Progenitor cell of endocrine pancreas (in vitro differentiated cells): Measurements from ENCODE around the gene MAML3. TPM values are rescaled to one million over a fixed set of nuclear protein-coding genes. Genes with fewer than 3 reads are reported as not detected.

Experiments used
- DNase-seq: peaks from one replicate; pipeline ENCODE4 v3.0.0; 2021; ENCODE audit warnings: low spot score; ENCODE audit not compliant: unreplicated experiment
- H3K27ac Mint-ChIP-seq: 2 replicates; pipeline ENCODE4 v1.8.0; 2021; ENCODE audit warnings: mild to moderate bottlenecking, moderate library complexity, mixed read lengths
- H3K27me3 Mint-ChIP-seq: 2 replicates; pipeline ENCODE4 v1.8.0; 2021; ENCODE audit warnings: mixed read lengths
- H3K36me3 Mint-ChIP-seq: 2 replicates; pipeline ENCODE4 v1.8.0; 2022; ENCODE audit warnings: mixed read lengths; ENCODE audit not compliant: insufficient read depth
- H3K4me1 Mint-ChIP-seq: 2 replicates; pipeline ENCODE4 v1.8.0; 2021; ENCODE audit warnings: low read depth, mixed read lengths
- H3K4me3 Mint-ChIP-seq: 2 replicates; pipeline ENCODE4 v1.8.0; 2021; ENCODE audit warnings: low read depth, mild to moderate bottlenecking, moderate library complexity, mixed read lengths
- H3K9me3 Mint-ChIP-seq: 2 replicates; pipeline ENCODE4 v1.8.0; 2021; ENCODE audit warnings: low read depth, mixed read lengths
- total RNA-seq: library from RNA; stranded (reverse); gene quantifications from 2 replicates; pipeline ENCODE4 v1.2.1, GENCODE V29; 2021
- TF ChIP-seq, protein P1 (sequence below): fragments of 200-600 bp; sonication (generic); IDR thresholded peaks from one replicate; pipeline ENCODE4 v1.5.0; 2021; ENCODE audit warnings: antibody characterized with exemption, mild to moderate bottlenecking; ENCODE audit not compliant: unreplicated experiment

The MAML3 gene
- total RNA-seq, 1 donor from 2014 or later = 48.5 TPM

DNA sequence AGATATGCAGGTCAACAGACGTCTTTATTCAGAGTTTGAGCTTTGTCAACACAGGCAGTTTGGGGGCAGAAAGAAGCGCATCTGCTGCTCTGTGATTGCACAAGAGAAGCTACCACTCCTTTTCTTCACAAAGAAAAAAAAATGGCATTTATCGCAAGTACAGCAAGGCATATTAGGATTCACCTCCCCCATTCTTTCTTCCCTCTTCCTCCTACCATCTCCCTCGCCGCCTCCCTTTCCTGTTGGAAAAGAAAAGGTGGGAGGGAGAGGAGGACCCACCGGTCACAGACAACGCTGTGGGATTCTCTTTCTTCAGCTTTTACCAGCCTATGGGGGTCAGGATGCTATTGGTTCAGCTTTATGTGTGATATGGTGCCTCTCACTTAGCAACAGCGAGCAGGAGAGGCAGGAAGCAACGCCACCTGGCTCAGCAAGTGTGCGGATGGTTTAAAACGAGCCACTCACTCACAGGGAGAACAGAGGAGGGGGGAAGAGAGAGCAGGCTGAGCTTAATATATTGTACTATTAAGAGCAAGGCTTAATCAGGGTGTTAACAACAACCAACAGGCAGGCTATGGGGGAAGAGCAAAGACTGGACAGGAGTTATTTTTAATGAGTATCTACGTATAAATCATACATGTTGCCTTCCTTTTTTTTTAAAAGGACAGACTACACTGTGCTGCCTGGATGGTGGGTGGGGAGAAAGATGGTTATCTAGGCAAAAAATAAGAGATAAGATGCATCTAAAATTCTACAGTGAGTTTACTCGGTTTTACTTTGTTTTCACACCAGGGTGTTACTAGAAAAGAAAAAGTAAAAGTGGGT, 104.7 kb downstream of the MAML3 start:
- Mint-ChIP-seq H3K36me3 (no peaks in the 10 kb centered on the region), H3K27me3 (no peaks in the 10 kb centered on the region), H3K9me3 (no peaks in the 10 kb centered on the region), H3K27ac (peak overlapping the region; percentile 67), H3K4me3 (peak overlapping the region; percentile 48), H3K4me1 (peaks cover 50% of the 10 kb centered on the region)
- no peak for DNase-seq
- TF ChIP-seq, protein P1, sequence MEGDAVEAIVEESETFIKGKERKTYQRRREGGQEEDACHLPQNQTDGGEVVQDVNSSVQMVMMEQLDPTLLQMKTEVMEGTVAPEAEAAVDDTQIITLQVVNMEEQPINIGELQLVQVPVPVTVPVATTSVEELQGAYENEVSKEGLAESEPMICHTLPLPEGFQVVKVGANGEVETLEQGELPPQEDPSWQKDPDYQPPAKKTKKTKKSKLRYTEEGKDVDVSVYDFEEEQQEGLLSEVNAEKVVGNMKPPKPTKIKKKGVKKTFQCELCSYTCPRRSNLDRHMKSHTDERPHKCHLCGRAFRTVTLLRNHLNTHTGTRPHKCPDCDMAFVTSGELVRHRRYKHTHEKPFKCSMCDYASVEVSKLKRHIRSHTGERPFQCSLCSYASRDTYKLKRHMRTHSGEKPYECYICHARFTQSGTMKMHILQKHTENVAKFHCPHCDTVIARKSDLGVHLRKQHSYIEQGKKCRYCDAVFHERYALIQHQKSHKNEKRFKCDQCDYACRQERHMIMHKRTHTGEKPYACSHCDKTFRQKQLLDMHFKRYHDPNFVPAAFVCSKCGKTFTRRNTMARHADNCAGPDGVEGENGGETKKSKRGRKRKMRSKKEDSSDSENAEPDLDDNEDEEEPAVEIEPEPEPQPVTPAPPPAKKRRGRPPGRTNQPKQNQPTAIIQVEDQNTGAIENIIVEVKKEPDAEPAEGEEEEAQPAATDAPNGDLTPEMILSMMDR = no peak

DNA sequence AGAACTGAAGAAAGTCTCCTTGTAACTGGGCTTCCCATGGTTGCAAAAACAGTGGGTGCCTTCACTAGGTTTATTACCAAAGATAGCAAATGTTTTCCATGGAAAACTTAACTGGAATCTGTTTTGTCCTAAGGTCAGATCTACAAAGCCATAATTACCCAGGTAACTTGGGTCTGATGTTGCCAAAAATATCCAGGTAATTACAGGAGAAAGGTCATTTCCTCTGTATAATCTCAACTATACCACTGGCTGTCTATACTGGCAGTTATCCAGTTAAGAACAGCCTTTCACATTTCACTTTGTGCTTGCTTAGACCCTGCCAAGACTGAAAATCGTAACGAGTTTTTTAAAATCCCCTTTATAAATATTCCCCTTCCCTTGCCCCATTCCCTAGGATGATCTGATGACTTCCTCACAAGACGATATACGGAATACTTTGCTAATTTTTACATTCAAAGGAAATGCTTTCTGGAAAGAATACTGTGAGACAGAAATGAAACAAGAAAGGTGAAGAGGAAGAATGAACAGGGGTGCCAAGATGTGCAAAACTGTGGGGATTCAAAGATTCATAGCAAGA, 105.5 kb downstream of the MAML3 start:
- TF ChIP-seq, protein P1 = no peak
- Mint-ChIP-seq H3K9me3 (no peaks in the 10 kb centered on the region), H3K4me1 (peaks cover 52% of the 10 kb centered on the region)

DNA sequence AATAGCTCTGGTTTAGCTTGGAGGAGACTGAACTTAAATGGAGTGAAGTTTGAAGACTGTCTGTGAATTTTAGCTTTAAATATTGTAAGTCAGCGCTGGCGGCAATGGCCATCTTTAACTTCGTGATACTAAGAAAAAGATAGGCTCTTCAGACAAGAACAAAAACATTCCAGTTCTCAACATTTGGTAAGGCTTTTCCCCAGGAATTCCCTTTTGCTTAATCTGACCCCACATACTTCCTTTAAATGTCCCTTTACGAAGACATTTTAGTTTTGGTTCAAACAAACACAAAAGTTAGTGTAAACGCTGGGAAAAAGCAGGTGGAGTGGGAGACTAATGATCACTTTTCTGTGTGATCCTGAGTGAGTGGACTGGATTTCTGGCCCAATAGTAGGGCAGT, 106.2 kb downstream of the MAML3 start:
- no peaks in the 10 kb centered on the region for H3K36me3 Mint-ChIP-seq
- H3K27me3 Mint-ChIP-seq = no peaks in the 10 kb centered on the region
- DNase-seq = no peak
- H3K9me3 Mint-ChIP-seq = no peaks in the 10 kb centered on the region
- H3K4me3 Mint-ChIP-seq = peak overlapping the region; percentile 3
- peaks cover 46% of the 10 kb centered on the region for H3K4me1 Mint-ChIP-seq
- TF ChIP-seq, protein P1 = no peak
- peak overlapping the region; percentile 66 for H3K27ac Mint-ChIP-seq

More for the DNA sequence above, 105.5 kb downstream of the MAML3 start:
- H3K27me3 Mint-ChIP-seq = no peaks in the 10 kb centered on the region
- H3K36me3 Mint-ChIP-seq = no peaks in the 10 kb centered on the region
- DNase-seq = no peak
- H3K27ac Mint-ChIP-seq = peak overlapping the region; percentile 7
- H3K4me3 Mint-ChIP-seq = no peak overlapping the region

DNA sequence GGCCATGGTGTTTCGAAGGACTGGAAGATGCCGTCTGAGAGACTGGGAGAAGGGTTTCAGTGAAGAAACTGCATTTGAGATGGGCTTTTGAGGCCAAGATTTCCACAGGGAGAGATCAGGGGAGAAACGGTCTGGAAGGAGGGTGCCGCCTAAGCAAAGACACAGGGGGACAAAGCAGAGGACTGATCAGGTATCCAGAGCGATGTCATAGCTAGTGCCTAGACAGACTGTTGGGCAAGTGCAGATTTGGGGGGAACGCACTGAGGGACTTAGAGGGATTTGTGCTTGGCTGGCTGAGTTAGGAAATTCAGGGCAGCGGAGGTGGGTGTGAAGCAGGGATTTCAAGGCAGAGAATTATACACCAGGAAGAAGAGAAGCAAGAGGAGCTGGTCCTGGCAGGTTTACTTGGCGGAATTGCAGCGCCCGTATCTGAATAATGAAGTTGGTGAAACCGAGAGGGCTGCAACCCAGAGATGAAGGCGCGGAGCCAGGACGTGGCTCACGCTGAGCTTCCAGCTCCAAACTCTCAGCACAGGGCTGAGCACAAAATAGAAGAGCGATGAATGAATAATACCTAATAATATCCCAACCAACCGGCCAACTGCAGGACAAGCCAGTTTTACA, 106.9 kb downstream of the MAML3 start:
- Mint-ChIP-seq H3K27me3 (no peaks in the 10 kb centered on the region), H3K27ac (peak overlapping the region; percentile 66), H3K9me3 (no peaks in the 10 kb centered on the region), H3K36me3 (no peaks in the 10 kb centered on the region), H3K4me1 (peaks cover 45% of the 10 kb centered on the region), H3K4me3 (peak overlapping the region; percentile 3)
- no peak for DNase-seq
- TF ChIP-seq, protein P1 = no peak

DNA sequence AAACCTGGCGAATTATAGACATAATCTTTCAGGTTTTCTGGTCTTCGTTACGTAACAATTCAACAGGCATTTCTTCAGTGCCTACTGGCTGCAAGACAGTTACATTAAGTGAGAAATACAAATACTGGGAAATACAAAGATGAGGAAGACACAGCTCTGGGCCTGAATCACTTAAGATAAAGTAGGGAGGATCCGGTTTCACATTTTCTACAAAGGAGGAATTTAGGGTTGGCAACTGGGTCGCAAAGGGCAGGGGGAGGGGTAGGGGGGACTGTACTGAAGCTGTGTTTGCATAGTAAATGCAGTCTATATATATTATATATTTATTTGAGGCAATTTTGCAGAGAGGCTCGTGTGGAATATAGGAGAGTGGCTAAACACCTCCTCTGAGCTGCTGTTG, 107.4 kb downstream of the MAML3 start:
- H3K27ac Mint-ChIP-seq = no peak overlapping the region
- no peaks in the 10 kb centered on the region for H3K9me3 Mint-ChIP-seq
- DNase-seq = no peak
- H3K27me3 Mint-ChIP-seq = no peaks in the 10 kb centered on the region
- H3K4me1 Mint-ChIP-seq = peaks cover 45% of the 10 kb centered on the region
- H3K36me3 Mint-ChIP-seq = no peaks in the 10 kb centered on the region
- H3K4me3 Mint-ChIP-seq = no peak overlapping the region
- TF ChIP-seq, protein P1 = no peak
